ENCODE results near the gene EPS8L1. TPM values are rescaled to one million over a fixed set of nuclear protein-coding genes. Genes with fewer than 3 reads are reported as not detected.
"Not testable (repeated sequence)": the region's sequence is repeated elsewhere in the genome, so short reads cannot be mapped to it uniquely, and the experiment has no call there.

The EPS8L1 gene
- total RNA-seq, 2 donors from 2014 or later, result 1.8 to 3.3 TPM

- H3K4me3 Mint-ChIP-seq, result peak overlapping the region; percentile 57
- no peak for DNase-seq
- no peaks in the 10 kb centered on the region for H3K9me3 ChIP-seq (ENCODE audit: control insufficient read depth, low read length, poor library complexity, severe bottlenecking)
- no peak for ATAC-seq
- peaks cover 4% of the 10 kb centered on the region for H3K4me1 Mint-ChIP-seq
- H3K36me3 Mint-ChIP-seq (ENCODE audit: low read depth), result peaks cover 2% of the 10 kb centered on the region
- H3K27ac Mint-ChIP-seq, result peak overlapping the region; percentile 74
- no peaks in the 10 kb centered on the region for H3K27me3 Mint-ChIP-seq
Observed at GRCh38 chr19:55097864-55098715, 22.4 kb downstream of the EPS8L1 start.

GRCh38 chr19:55098716-55099556 is 23.3 kb downstream of the EPS8L1 start:
- peaks cover 2% of the 10 kb centered on the region for H3K36me3 Mint-ChIP-seq (ENCODE audit: low read depth)
- H3K4me1 Mint-ChIP-seq, result peaks cover 4% of the 10 kb centered on the region

GRCh38 chr19:55099557-55100506 is 24.2 kb downstream of the EPS8L1 start:
- Mint-ChIP-seq H3K4me1 (peaks cover 3% of the 10 kb centered on the region), H3K27me3 (no peaks in the 10 kb centered on the region), H3K4me3 (no peak overlapping the region), H3K36me3 (ENCODE audit: low read depth) (peaks cover 2% of the 10 kb centered on the region), H3K27ac (no peak overlapping the region)
- ATAC-seq (no peak), DNase-seq (no peak)
- no peaks in the 10 kb centered on the region for H3K9me3 ChIP-seq (ENCODE audit: control insufficient read depth, low read length, poor library complexity, severe bottlenecking)

More at GRCh38 chr19:55098716-55099556, 23.3 kb downstream of the EPS8L1 start:
- no peaks in the 10 kb centered on the region for H3K27me3 Mint-ChIP-seq
- H3K9me3 ChIP-seq (ENCODE audit: control insufficient read depth, low read length, poor library complexity, severe bottlenecking), result no peaks in the 10 kb centered on the region
- peak; percentile 16 for ATAC-seq
- no peak overlapping the region for H3K4me3 Mint-ChIP-seq
- H3K27ac Mint-ChIP-seq, result no peak overlapping the region
- no peak for DNase-seq

GRCh38 chr19:55101261-55101660 is 25.6 kb downstream of the EPS8L1 start:
- Mint-ChIP-seq H3K4me3 (no peak overlapping the region), H3K27me3 (no peaks in the 10 kb centered on the region), H3K27ac (no peak overlapping the region), H3K36me3 (ENCODE audit: low read depth) (peaks cover 2% of the 10 kb centered on the region), H3K4me1 (peaks cover 6% of the 10 kb centered on the region)
- no peaks in the 10 kb centered on the region for H3K9me3 ChIP-seq (ENCODE audit: control insufficient read depth, low read length, poor library complexity, severe bottlenecking)
- no peak for DNase-seq
- ATAC-seq, result no peak

- H3K36me3 Mint-ChIP-seq (ENCODE audit: low read depth), result peaks cover 4% of the 10 kb centered on the region
- H3K27me3 Mint-ChIP-seq, result no peaks in the 10 kb centered on the region
Observed at GRCh38 chr19:55103190-55103589, 27.5 kb downstream of the EPS8L1 start.

GRCh38 chr19:55105237-55105636 is 29.6 kb downstream of the EPS8L1 start:
- Mint-ChIP-seq H3K27me3 (no peaks in the 10 kb centered on the region), H3K36me3 (ENCODE audit: low read depth) (peaks cover 7% of the 10 kb centered on the region), H3K4me3 (no peak overlapping the region), H3K27ac (peak overlapping the region; percentile 62), H3K4me1 (peaks cover 17% of the 10 kb centered on the region)
- no peak for DNase-seq
- no peaks in the 10 kb centered on the region for H3K9me3 ChIP-seq (ENCODE audit: control insufficient read depth, low read length, poor library complexity, severe bottlenecking)
- no peak for ATAC-seq

More at GRCh38 chr19:55103190-55103589, 27.5 kb downstream of the EPS8L1 start:
- no peak overlapping the region for H3K27ac Mint-ChIP-seq
- no peak overlapping the region for H3K4me3 Mint-ChIP-seq
- ATAC-seq (no peak), DNase-seq (no peak)
- H3K9me3 ChIP-seq (ENCODE audit: control insufficient read depth, low read length, poor library complexity, severe bottlenecking), result no peaks in the 10 kb centered on the region
- peaks cover 9% of the 10 kb centered on the region for H3K4me1 Mint-ChIP-seq

- no peaks in the 10 kb centered on the region for H3K27me3 Mint-ChIP-seq
- DNase-seq, result no peak
- no peak overlapping the region for H3K27ac Mint-ChIP-seq
Observed at GRCh38 chr19:55106591-55106990, 30.9 kb downstream of the EPS8L1 start.

GRCh38 chr19:55107252-55107651 is 31.6 kb downstream of the EPS8L1 start:
- H3K36me3 Mint-ChIP-seq (ENCODE audit: low read depth), result not testable (repeated sequence)

More at GRCh38 chr19:55106591-55106990, 30.9 kb downstream of the EPS8L1 start:
- peak overlapping the region; percentile 66 for H3K4me3 Mint-ChIP-seq
- ATAC-seq, result no peak
- peaks cover 9% of the 10 kb centered on the region for H3K36me3 Mint-ChIP-seq (ENCODE audit: low read depth)
- no peaks in the 10 kb centered on the region for H3K9me3 ChIP-seq (ENCODE audit: control insufficient read depth, low read length, poor library complexity, severe bottlenecking)
- peaks cover 19% of the 10 kb centered on the region for H3K4me1 Mint-ChIP-seq

GRCh38 chr19:55109527-55110291 is 34.0 kb downstream of the EPS8L1 start:
- H3K4me3 Mint-ChIP-seq, result no peak overlapping the region
- no peaks in the 10 kb centered on the region for H3K9me3 ChIP-seq (ENCODE audit: control insufficient read depth, low read length, poor library complexity, severe bottlenecking)
- no peak overlapping the region for H3K27ac Mint-ChIP-seq
- ATAC-seq, result no peak
- peaks cover 6% of the 10 kb centered on the region for H3K36me3 Mint-ChIP-seq (ENCODE audit: low read depth)
- H3K4me1 Mint-ChIP-seq, result peaks cover 19% of the 10 kb centered on the region
- no peak for DNase-seq
- H3K27me3 Mint-ChIP-seq, result no peaks in the 10 kb centered on the region

More at GRCh38 chr19:55107252-55107651, 31.6 kb downstream of the EPS8L1 start:
- not testable (repeated sequence) for H3K27me3 Mint-ChIP-seq; H3K27ac Mint-ChIP-seq; H3K4me3 Mint-ChIP-seq; DNase-seq; ATAC-seq; H3K9me3 ChIP-seq (ENCODE audit: control insufficient read depth, low read length, poor library complexity, severe bottlenecking)
- H3K4me1 Mint-ChIP-seq, result peaks cover 19% of the 10 kb centered on the region

- Mint-ChIP-seq H3K27me3 (no peaks in the 10 kb centered on the region), H3K4me1 (peaks cover 29% of the 10 kb centered on the region), H3K36me3 (ENCODE audit: low read depth) (peaks cover 10% of the 10 kb centered on the region), H3K27ac (peak overlapping the region; percentile 81), H3K4me3 (no peak overlapping the region)
- no peak for ATAC-seq
- H3K9me3 ChIP-seq (ENCODE audit: control insufficient read depth, low read length, poor library complexity, severe bottlenecking), result no peaks in the 10 kb centered on the region
- no peak for DNase-seq
Observed at GRCh38 chr19:55111238-55111831, 35.7 kb downstream of the EPS8L1 start.

GRCh38 chr19:55112246-55112776 is 36.6 kb downstream of the EPS8L1 start:
- no peaks in the 10 kb centered on the region for H3K9me3 ChIP-seq (ENCODE audit: control insufficient read depth, low read length, poor library complexity, severe bottlenecking)
- DNase-seq (no peak), ATAC-seq (no peak)
- peaks cover 32% of the 10 kb centered on the region for H3K4me1 Mint-ChIP-seq
- H3K4me3 Mint-ChIP-seq, result no peak overlapping the region
- H3K36me3 Mint-ChIP-seq (ENCODE audit: low read depth), result peaks cover 13% of the 10 kb centered on the region
- no peaks in the 10 kb centered on the region for H3K27me3 Mint-ChIP-seq
- H3K27ac Mint-ChIP-seq, result no peak overlapping the region
